Fibroblast of pulmonary artery (primary cell): ENCODE measurements around the gene RELCH.

Experiments
- DNase-seq: peaks from one replicate; pipeline ENCODE4 v3.0.0-alpha.2; 2010; ENCODE audit warnings: low read depth
- H3K4me3 ChIP-seq: replicated peaks from 2 replicates; pipeline ENCODE4 v1.5.1; 2011; ENCODE audit warnings: low read depth, mild to moderate bottlenecking, control low read depth, low read length, moderate library complexity
- TF ChIP-seq, protein P1 (sequence below): IDR thresholded peaks from 2 replicates; pipeline ENCODE4 v1.5.1; 2011; ENCODE audit warnings: mild to moderate bottlenecking, control low read depth, low read length, inconsistent platforms; ENCODE audit errors: missing control alignments

RELCH gene

GRCh38 chr18:62175521-62175920, 11.5 kb upstream of the RELCH start:
- no peak for DNase-seq
- TF ChIP-seq, protein P1, sequence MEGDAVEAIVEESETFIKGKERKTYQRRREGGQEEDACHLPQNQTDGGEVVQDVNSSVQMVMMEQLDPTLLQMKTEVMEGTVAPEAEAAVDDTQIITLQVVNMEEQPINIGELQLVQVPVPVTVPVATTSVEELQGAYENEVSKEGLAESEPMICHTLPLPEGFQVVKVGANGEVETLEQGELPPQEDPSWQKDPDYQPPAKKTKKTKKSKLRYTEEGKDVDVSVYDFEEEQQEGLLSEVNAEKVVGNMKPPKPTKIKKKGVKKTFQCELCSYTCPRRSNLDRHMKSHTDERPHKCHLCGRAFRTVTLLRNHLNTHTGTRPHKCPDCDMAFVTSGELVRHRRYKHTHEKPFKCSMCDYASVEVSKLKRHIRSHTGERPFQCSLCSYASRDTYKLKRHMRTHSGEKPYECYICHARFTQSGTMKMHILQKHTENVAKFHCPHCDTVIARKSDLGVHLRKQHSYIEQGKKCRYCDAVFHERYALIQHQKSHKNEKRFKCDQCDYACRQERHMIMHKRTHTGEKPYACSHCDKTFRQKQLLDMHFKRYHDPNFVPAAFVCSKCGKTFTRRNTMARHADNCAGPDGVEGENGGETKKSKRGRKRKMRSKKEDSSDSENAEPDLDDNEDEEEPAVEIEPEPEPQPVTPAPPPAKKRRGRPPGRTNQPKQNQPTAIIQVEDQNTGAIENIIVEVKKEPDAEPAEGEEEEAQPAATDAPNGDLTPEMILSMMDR = no peak

GRCh38 chr18:62177271-62177670, 9.8 kb upstream of the RELCH start:
- DNase-seq = no peak
- TF ChIP-seq, protein P1 = no peak
- no peak overlapping the region for H3K4me3 ChIP-seq

More at GRCh38 chr18:62175521-62175920, 11.5 kb upstream of the RELCH start:
- H3K4me3 ChIP-seq = no peak overlapping the region

DNA sequence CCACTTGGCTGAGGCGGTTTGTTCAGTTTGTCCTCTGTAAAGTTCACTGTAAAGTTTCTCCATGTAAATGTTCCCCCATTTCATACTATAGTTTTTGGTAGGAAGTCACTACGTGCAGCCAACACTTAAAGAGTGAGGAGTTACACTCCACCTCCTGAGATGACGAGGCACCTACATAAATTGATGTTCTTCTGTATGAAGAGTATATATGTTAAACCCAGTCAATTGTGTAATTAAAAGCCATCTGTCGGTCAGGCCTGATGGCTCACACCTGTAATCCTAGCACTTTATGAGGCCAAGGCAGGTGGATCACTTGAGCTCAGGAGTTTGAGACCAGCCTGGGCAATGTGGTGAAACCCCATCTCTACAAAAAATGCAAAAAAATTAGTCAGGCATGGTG, 7.8 kb upstream of the RELCH start:
- H3K4me3 ChIP-seq = no peak overlapping the region
- TF ChIP-seq, protein P1 = no peak
- no peak for DNase-seq

GRCh38 chr18:62182220-62182619, 4.8 kb upstream of the RELCH start:
- TF ChIP-seq, protein P1 = no peak
- DNase-seq = no peak
- no peak overlapping the region for H3K4me3 ChIP-seq

DNA sequence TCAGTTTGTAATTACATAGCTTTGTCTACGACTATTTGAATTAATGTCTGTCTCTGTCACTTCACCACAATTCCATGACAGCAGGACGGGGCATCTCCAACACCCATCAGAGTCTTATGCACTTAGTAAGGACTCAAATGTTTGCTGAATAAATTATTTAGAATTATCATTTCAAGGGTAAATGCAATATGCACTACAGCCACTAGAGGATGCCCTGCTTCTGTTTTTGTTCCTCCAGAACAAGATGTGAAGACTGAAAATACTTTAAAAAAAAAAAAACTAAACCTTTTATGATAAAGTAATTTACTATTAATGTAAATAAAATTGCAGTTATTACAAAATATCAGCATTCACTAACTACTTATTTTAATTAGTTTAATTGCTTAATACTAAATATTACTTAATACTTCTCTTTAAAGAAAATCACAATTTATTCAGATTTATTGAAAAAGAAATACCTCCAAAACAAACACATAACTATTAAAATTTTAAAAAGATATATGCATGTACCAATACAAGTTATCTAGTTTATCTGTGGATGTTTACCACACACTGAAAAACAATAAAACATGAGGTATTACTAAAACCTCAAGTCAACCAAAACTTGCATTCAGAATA, 3.4 kb upstream of the RELCH start:
- peak; percentile 81 for DNase-seq
- TF ChIP-seq, protein P1 = peak; percentile 99

DNA sequence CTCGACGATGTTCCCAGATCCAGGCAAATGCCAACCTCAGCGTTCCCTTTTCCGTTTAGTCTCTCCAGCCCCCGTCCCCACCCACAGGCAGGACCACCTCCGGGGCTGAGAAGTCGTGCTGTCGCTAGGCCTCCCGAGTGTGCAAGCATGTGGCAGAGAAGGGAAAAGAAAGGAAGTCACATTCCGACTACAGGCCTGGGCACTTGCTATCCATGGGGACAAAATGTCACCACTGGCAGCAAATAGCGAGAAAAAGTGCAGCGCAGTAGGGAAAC, 619 bp upstream of the RELCH start:
- TF ChIP-seq, protein P1 = no peak
- peak overlapping the region; percentile 97 for H3K4me3 ChIP-seq
- peak; percentile 37 for DNase-seq

More for the DNA sequence above, 3.4 kb upstream of the RELCH start:
- H3K4me3 ChIP-seq = no peak overlapping the region

GRCh38 chr18:62187543-62188510, 772 bp downstream of the RELCH start:
- TF ChIP-seq, protein P1 = peak; percentile 24
- DNase-seq = no peak
- H3K4me3 ChIP-seq = peak overlapping the region; percentile 97
